ENCODE measurements around the gene CD160.

GRCh38 chr1:145747398-145748247, 28.3 kb downstream of the CD160 start:
- TF ChIP-seq CTCF (IDR thresholded peaks at IDR 0.05): no peak
- TF ChIP-seq POLR2A (IDR thresholded peaks at IDR 0.05): no peak

All from ovary (tissue), 3 donors.